Tibial nerve (tissue), 4 donors: Measurements from ENCODE around the gene PADI4. TPM values are rescaled to one million over a fixed set of nuclear protein-coding genes. Genes with fewer than 3 reads are reported as not detected.

Source experiments
- DNase-seq, 2 donors: peaks; one replicate each; pipeline ENCODE4 v3.0.0-alpha.2; 2019; ENCODE audit warnings: low spot score in 2 of 2
- H3K27ac ChIP-seq, 4 donors: fragments of 200-600 bp; sonication (generic) in 3 of 4; one replicate each; pipeline ENCODE4 v1.5.1; 2017 to 2019; ENCODE audit warnings: mild to moderate bottlenecking in 1 of 4
- H3K27me3 ChIP-seq, 2 donors: fragments of 200-600 bp; sonication (generic) in 1 of 2; one replicate each; pipeline versions ENCODE4 v1.5.1 to v1.6.0; 2017 to 2019
- H3K36me3 ChIP-seq, 3 donors: fragments of 200-600 bp; sonication (generic); one replicate each; pipeline ENCODE4 v1.5.1; 2018 to 2019
- H3K4me1 ChIP-seq, 4 donors: fragments of 200-600 bp; sonication (generic) in 3 of 4; one replicate each; pipeline ENCODE4 v1.5.1; 2017 to 2019
- H3K4me3 ChIP-seq, 4 donors: fragments of 200-600 bp; sonication (generic) in 3 of 4; one replicate each; pipeline ENCODE4 v1.5.1; 2017 to 2019; ENCODE audit warnings: mild to moderate bottlenecking in 1 of 4, moderate library complexity in 1 of 4
- H3K9me3 ChIP-seq, 4 donors: fragments of 200-600 bp; sonication (generic) in 3 of 4; one replicate each; pipeline ENCODE4 v1.5.1; 2017 to 2019
- EP300 ChIP-seq, 2 donors: sonication (generic); formaldehyde crosslinking; IDR thresholded peaks; one replicate each; pipeline ENCODE4 v1.6.1; 2017; ENCODE audit warnings: antibody characterized with exemption in 2 of 2, mild to moderate bottlenecking in 1 of 2
- POLR2A ChIP-seq, 2 donors: fragments of 450-650 bp; IDR thresholded peaks; one replicate each; pipeline ENCODE4 v1.6.1; 2017; ENCODE audit warnings: antibody characterized with exemption in 2 of 2, mild to moderate bottlenecking in 2 of 2, moderate library complexity in 2 of 2
- WGBS, 2 donors: methylation state at CpG; one replicate each; pipeline ENCODE4 v1.1.5; 2018; 5-methylcytosine and 5-hydroxymethylcytosine counted together
- total RNA-seq, 4 donors: library from RNA; depleted of rRNA; stranded (reverse); fragments of >200 nt; gene quantifications; one replicate each; pipeline ENCODE4 v1.1.0, GENCODE V29; 2016
- TF ChIP-seq, protein P1 (sequence below), 5 experiments: fragments of 200-600 bp in 3 of 5; fragments of 450-650 bp in 2 of 5; sonication (generic) in 3 of 5; IDR thresholded peaks; one replicate each; pipeline ENCODE4 v1.5.1; 2016 to 2019; ENCODE audit warnings: antibody characterized with exemption in 5 of 5, mild to moderate bottlenecking in 3 of 5, moderate library complexity in 2 of 5

Gene PADI4
- total RNA-seq, 4 donors from 2014 or later: not detected

DNA sequence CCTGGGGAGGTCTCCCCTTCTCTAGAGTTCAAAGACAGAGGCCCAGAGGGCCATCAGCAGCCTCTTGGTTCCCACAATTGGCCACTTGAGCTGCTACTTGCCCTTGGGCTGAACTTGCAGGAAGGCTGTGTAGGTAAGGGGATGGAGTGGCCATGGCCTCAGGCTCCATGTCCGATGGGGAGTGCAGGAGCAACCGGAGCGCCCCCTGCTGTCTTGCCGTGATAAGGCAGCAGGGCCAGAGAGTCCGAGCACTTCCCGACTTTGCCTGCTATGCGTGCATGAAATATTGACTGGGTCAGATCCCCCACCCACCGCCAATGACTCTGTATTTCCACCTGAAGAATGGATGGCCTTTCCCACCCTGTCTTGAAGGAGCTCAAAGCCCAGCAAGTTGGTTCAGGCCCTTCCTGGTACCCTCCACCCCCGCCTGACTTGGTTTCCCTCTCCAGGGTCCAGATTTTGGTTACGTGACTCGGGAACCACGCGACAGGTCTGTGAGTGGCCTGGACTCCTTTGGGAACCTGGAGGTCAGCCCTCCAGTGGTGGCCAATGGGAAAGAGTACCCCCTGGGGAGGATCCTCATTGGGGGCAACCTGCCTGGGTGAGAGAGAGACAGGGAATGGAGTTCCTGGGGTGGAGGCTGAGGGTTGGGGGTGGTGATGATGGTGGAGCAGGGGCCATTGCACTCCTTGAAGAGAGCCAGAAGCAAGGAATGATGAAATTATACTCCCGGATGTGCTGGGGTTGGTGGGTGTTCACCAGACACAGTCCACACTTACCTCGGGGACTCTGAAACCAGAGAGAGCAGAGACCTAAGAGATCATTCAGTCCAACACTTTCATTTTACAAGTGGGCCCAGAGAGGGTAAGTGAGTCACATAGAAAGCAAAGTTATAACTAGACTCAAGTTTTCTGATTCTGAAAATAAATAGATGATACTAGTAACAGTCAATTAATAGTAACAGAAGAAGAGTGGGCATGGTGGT lies 33.5 kb upstream of the PADI4 start:
- 64 to 66% methylated on average over 15 of the region's 15 CpGs for WGBS, 2 donors
- no peaks in the 10 kb centered on the region for H3K4me1 ChIP-seq
- TF ChIP-seq EP300 (IDR thresholded peaks at IDR 0.05): no peak
- TF ChIP-seq POLR2A (IDR thresholded peaks at IDR 0.05): no peak
- TF ChIP-seq, protein P1, sequence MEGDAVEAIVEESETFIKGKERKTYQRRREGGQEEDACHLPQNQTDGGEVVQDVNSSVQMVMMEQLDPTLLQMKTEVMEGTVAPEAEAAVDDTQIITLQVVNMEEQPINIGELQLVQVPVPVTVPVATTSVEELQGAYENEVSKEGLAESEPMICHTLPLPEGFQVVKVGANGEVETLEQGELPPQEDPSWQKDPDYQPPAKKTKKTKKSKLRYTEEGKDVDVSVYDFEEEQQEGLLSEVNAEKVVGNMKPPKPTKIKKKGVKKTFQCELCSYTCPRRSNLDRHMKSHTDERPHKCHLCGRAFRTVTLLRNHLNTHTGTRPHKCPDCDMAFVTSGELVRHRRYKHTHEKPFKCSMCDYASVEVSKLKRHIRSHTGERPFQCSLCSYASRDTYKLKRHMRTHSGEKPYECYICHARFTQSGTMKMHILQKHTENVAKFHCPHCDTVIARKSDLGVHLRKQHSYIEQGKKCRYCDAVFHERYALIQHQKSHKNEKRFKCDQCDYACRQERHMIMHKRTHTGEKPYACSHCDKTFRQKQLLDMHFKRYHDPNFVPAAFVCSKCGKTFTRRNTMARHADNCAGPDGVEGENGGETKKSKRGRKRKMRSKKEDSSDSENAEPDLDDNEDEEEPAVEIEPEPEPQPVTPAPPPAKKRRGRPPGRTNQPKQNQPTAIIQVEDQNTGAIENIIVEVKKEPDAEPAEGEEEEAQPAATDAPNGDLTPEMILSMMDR (IDR thresholded peaks at IDR 0.05): peak in 1 of 5 experiments; percentile 16
- no peaks in the 10 kb centered on the region for H3K36me3 ChIP-seq
- no peak for DNase-seq
- no peak overlapping the region for H3K4me3 ChIP-seq
- no peak overlapping the region for H3K27ac ChIP-seq
- H3K27me3 ChIP-seq: no peaks in the 10 kb centered on the region
- H3K9me3 ChIP-seq: no peaks in the 10 kb centered on the region

DNA sequence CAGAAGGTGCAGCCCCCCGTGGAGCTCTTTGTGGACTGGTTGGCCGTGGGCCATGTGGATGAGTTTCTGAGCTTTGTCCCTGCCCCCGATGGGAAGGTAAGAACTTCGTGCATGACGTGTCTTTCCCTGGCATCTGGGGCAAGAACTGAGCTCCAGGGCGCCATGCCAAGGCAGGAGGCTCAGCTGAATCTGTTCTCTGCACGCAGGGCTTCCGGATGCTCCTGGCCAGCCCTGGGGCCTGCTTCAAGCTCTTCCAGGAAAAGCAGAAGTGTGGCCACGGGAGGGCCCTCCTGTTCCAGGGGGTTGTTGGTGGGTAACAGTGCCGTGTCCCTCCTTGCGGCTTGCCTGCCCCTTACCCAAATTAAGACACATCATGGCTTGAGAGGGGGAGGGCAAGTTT lies 31.4 kb upstream of the PADI4 start:
- DNase-seq: no peak
- Histone ChIP-seq H3K27me3 (peaks cover 0 to 5% of the 10 kb centered on the region in 2 donors), H3K4me1 (no peaks in the 10 kb centered on the region), H3K36me3 (no peaks in the 10 kb centered on the region), H3K27ac (no peak overlapping the region), H3K9me3 (no peaks in the 10 kb centered on the region), H3K4me3 (no peak overlapping the region)
- TF ChIP-seq, protein P1 (IDR thresholded peaks at IDR 0.05): no peak
- no peak for TF ChIP-seq EP300 (IDR thresholded peaks at IDR 0.05)
- no peak for TF ChIP-seq POLR2A (IDR thresholded peaks at IDR 0.05)
- WGBS, 2 donors: 42 to 76% methylated on average over 7 to 8 of the region's 11 CpGs

DNA sequence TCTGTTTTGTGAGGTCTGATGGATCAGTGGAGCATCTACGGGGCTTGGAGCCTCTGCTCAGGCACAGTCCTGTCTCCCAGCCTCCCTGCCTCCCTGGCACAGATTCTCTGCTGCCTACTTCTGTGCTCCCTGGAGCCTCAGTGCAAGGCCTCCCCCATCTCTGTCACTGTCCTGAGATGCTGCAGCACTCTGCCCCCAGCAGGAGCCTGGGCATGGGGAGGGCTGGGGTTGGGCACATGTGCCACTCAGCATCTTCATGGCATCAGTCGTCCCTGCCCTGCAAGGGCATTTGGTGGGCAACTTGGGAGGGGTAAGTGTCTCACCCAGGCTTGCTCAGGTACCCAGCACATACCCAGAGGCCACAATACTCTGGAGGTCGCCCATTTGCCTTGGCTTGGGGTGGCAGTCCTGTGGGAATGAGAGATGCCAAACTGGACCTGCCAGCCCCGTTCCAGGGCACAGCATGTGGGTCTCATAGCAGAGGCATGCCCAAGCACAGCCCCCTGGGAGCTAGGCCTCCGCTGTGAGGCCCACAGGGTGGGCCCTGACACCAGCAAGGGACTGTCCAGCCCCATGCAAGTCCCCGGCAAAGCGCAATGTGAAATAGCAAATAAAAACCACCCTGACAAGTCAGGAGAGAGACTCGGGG lies 30.4 kb upstream of the PADI4 start:
- Histone ChIP-seq H3K36me3 (no peaks in the 10 kb centered on the region), H3K27ac (no peak overlapping the region), H3K27me3 (peaks cover 0 to 5% of the 10 kb centered on the region in 2 donors), H3K9me3 (no peaks in the 10 kb centered on the region), H3K4me3 (no peak overlapping the region), H3K4me1 (no peaks in the 10 kb centered on the region)
- WGBS, 2 donors: 68 to 69% methylated on average over 8 of the region's 8 CpGs
- DNase-seq: no peak
- no peak for TF ChIP-seq POLR2A (IDR thresholded peaks at IDR 0.05)
- TF ChIP-seq EP300 (IDR thresholded peaks at IDR 0.05): no peak
- TF ChIP-seq, protein P1 (IDR thresholded peaks at IDR 0.05): no peak

DNA sequence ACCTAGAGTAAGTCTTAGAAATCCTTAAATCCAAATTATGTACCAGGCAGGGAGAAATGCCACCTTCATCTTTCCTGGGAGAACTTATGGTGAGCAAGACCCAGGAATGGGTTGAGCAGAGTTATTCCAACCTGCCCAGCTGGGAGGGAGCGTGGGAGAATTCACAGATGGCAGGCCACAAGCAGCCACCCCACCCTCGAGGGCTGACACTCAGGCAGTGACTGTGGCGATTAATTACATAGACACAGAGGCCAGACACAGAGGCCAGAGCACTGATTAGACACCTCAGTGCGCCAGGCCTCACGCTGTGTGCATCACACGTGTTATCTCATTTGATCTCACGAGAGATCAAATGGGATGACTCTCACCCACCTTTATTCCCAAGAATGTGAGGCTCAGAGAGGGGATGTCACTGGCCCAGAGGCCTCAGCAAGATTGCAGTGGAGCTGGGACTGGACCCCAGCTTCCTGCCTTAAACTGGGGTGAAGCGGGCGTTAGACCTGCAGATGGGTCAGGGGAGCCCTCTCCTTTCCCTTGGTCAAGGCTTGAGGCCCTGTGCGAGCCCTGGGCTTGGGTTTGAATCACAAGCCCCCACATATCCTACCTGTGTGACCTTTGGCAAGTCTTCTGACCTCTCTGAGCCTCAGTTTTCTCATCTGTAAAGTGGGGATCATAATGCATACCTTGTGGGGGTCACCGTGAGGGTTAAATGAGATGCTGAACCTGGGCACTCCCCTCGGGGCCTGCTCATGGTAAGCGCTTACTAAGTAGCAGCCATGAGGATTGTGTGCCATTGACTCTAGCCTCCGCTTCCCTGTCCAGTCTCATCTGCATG lies 28.8 kb upstream of the PADI4 start:
- no peak overlapping the region for H3K4me3 ChIP-seq
- 81 to 88% methylated on average over 14 of the region's 14 CpGs for WGBS, 2 donors
- no peaks in the 10 kb centered on the region for H3K4me1 ChIP-seq
- DNase-seq: no peak
- H3K9me3 ChIP-seq: no peaks in the 10 kb centered on the region
- no peaks in the 10 kb centered on the region for H3K36me3 ChIP-seq
- no peak for TF ChIP-seq EP300 (IDR thresholded peaks at IDR 0.05)
- TF ChIP-seq, protein P1 (IDR thresholded peaks at IDR 0.05): no peak
- TF ChIP-seq POLR2A (IDR thresholded peaks at IDR 0.05): no peak
- peaks cover 0 to 9% of the 10 kb centered on the region in 2 donors for H3K27me3 ChIP-seq
- no peak overlapping the region for H3K27ac ChIP-seq
